Measurements from ENCODE around the gene PGLYRP3.
"Not testable (repeated sequence)": the region's sequence is repeated elsewhere in the genome, so short reads cannot be mapped to it uniquely, and the experiment has no call there.

Gene PGLYRP3

DNA sequence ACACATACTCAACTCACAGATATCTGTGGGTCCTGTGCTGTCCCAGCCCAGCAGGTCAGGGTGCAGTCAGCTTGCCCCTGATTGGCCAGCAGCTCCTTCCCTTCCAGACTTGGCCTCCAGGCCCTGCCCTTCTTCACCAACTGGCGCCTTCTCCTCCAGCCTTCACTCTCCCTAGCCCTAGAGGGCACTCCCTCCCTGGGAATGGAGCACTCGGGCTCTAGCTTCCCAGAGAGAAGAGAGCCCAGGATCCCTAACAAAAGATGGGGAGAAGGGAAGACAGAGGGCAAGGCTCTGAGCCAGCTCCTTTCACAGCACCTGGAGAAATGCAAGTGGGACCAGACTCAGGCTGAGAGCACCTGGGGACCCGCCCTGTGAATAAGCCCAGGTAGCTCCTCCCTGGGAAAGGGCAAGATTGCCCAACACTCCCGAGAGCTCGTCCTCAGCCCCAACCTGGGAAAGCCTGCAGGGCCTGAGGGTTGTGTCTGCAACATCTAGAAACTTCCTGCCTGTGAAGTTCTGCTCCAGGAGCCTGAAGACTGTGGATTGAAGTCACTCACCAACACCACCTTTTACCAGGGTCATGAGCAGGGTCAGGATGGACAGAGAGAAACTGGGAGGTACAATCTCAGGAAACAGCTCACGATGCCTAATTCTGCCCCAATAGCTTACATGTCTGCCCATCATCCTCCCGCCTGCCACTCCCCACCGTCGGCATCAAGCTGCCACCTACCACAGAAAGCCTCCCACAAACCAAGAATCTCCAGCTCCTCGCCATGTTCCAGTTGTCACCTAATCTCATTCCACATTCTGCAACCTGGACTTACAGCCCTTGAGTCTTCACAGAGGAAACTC lies 36.0 kb upstream of the PGLYRP3 start, which contains the start of gene PGLYRP4:
Gene PGLYRP4 (minus strand): TSS at position 331 of the 852 bp plus-strand sequence. CDS start 909 bp downstream, outside the sequence.
- DNase-seq = no peak

DNA sequence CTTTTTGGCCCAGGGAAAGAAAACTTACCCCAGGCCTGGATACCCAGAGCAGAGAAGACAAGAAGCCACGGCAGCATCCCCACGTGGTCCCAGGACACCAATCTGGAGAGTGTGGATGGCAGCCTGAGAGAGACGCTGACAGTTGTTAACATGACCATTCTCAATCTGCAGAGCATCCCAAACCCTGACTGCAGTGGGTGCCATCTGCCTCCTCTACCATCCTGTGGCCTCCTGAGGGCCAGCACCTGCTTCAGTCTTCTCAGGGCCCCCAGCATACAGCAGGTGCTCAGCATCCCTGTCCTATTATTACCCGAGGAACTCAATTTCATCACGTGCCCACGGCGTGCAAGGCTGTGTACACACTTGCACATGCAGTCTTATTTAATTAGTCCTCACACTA lies 35.1 kb upstream of the PGLYRP3 start:
- DNase-seq = no peak

DNA sequence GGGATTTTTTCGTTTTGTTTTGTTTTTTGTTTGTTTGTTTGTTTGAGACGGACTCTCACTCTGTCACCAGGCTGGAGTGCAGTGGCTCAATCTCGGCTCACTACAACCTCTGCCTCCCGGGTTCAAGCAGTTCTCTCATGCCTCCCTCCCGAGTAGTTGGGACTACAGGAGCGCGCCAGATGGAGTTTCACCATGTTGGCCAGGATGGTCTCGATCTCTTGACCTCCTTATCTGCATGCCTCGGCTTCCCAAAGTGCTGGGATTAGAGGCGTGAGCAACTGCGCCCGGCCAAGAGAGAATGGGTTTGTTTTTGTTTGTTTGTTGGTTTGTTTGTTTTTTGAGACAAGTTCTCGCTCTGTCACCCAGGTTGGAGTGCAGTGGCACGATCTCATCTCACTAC lies 34.3 kb upstream of the PGLYRP3 start:
- not testable (repeated sequence) for DNase-seq

- DNase-seq = no peak
Measured at GRCh38 chr1:153346077-153346723, 33.4 kb upstream of the PGLYRP3 start.

GRCh38 chr1:153345187-153346076 lies 32.7 kb upstream of the PGLYRP3 start:
- DNase-seq = no peak

GRCh38 chr1:153344718-153345025 lies 31.9 kb upstream of the PGLYRP3 start:
- DNase-seq = no peak

- no peak for DNase-seq
Measured at GRCh38 chr1:153343811-153344717, 31.3 kb upstream of the PGLYRP3 start.

DNA sequence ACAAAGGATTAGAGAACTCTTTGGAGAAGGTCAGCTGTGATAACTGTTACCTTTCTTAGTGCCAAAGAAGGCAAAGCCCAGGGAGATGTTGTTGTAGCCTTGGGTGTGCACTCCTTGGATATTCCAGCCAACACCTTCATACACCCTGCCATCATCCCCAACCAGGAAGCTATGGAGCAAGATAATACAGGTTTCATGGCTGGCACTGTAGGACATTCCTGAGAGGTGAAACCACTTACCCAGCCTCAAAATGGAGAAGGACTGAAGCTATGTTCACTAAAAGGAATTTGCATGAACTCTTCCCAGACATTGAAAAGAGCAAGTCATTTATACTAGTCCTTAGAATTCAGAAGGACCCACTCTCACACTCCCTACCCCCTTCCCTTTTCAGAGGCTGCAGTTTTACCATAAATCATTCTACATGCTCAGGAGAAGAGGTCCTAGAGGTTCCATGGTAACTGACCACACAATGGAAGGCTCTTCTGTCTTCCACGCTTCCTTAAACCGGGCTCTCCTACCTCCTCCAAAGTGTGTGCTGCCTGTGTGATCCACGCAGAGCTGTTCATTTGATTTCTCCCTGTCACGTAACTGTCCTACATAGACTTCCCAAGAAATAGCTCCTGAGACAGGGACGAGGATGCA lies 30.4 kb upstream of the PGLYRP3 start:
- no peak for DNase-seq

GRCh38 chr1:153342178-153342577 lies 29.4 kb upstream of the PGLYRP3 start:
- DNase-seq = no peak

DNA sequence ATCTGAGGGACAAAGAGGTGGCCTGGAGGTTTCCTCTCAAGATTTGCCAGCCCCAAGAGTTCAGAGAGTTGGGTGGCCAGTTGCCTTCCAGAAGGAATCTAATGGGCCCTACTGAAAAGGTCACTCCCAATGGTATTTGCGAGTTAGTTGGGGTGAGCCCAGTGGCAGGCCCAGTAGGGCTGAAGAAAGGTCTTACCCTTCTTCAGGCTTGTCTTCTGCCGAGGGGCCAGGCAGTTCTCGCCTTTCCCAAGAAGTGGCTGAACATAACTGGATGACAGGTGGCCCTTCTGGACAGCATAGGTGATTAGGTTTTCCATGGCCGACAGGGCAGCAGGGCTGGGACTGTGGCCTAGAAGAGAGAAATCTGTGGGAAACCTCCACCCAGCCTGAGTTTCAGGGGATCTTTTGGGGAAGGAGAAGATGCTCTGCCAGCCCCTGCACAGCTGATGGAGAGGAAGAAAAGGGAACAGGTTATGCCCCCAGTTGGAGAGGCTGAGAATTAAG lies 28.7 kb upstream of the PGLYRP3 start:
- DNase-seq = no peak

GRCh38 chr1:153340356-153340755 lies 27.6 kb upstream of the PGLYRP3 start:
- DNase-seq = no peak

DNA sequence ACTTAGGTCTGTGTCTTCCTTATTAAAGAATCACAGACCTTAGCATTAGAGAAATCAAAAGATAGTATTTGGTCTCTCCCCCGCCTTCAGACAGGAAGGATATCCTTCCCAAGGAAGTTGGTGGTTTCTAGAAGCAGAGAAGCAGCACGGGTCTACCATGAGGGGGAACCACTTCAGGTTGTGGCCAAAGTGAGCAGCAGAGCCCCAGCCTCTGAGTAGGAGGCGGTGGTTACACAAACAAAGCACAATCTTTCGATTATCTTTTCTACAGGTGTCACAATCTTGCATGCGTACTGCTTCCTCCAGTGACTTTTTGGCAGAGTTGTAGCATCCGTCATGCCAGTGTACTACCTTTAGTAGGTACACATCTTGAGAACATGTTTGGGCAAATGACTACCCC lies 27.1 kb upstream of the PGLYRP3 start:
- DNase-seq = no peak

DNA sequence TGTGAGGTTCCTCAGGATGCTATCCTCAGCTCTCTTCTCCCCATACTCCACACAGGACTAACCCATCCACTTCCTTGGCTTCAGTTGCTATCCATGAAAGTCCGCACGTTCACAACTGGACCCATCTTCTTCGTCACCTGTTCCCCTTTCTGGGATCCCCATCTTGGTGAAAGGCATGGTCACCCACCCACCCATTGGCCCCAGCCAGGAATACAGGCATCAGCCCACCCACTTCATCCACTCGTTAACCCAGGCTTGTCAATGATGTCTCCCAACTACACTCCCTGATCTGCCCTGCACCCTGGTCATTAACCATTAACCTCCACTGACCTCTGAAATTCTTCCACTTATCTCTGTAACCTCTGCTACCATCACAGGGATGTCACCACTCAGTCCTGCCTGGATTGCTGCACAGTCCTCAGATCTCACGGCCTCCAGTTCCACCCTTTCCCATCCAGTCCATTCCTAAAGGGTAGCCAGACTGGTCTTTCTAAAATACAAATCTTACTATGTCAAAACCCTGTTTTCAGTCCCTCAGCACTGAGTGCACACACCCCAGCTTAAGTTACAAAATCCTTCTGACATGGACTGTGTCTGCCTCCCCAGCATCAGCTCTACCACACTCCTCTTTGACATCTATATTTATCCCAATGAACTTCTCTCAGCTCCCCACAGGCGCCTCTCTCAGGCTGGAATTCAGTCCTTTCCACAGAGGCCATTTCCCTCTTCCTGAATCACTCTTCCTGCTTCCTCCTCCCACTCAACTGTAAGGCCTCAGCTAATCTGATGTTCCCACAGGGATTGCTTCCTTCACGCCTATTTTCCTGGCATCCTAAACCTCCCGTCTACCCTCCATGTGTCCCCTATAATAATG lies 25.5 kb upstream of the PGLYRP3 start:
- no peak for DNase-seq

GRCh38 chr1:153336650-153337049 lies 23.9 kb upstream of the PGLYRP3 start:
- no peak for DNase-seq

DNA sequence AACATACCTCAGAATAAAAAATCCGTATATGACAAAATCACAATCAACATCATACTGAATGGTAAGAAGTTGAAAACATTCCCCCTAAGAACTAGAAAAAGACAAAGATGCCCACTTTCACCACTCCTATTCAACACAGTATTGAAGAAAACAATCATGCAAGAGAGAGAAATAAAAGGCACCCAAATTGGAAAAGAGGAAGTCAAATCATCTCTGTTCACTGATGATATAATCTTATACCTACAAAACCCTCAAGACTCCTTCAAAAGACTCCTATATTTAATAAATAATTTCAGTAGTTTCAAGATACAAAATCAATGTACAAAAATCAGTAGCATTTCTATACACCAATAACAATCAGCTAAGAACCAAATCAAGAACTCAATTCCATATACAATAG lies 21.1 kb upstream of the PGLYRP3 start:
- no peak for DNase-seq

GRCh38 chr1:153324912-153325311 lies 12.2 kb upstream of the PGLYRP3 start:
- no peak for DNase-seq

DNA sequence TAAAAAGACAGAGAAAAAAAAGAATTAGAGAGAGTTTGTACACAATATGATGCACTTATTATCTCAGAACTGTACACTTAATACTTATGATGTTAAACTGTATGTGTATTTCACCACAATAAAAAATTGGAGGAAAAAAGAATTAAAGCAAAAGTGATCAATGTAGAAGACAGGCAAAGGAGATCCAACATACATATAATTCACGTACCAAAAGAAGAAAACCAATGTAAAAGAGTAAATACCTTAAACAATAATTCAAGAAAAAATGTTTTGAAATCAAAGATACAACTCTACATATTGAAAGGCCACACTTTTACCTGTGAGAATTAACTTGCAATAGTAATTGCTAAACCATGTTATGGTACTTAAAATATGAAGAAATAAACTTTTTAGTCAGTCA lies 9.8 kb upstream of the PGLYRP3 start:
- no peak for DNase-seq

GRCh38 chr1:153318145-153318544 lies 5.4 kb upstream of the PGLYRP3 start:
- DNase-seq = not testable (repeated sequence)

DNA sequence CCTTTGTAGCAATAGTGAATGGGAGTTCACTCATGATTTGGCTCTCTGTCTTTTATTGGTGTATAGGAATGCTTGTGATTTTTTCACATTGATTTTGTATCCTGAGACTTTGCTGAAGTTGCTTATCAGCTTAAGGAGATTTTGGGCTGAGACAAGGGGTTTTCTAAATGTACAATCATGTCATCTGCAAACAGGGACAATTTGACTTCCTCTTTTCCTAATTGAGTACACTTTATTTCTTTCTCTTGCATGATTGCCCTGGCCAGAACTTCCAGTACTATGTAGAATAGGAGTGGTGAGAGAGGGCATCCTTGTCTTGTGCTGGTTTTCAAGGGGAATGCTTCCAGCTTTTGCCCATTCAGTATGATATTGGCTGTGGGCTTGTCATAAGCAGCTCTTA lies 3.3 kb upstream of the PGLYRP3 start:
- DNase-seq = not testable (repeated sequence)

GRCh38 chr1:153314388-153314787 lies 1.6 kb upstream of the PGLYRP3 start:
- not testable (repeated sequence) for DNase-seq

DNA sequence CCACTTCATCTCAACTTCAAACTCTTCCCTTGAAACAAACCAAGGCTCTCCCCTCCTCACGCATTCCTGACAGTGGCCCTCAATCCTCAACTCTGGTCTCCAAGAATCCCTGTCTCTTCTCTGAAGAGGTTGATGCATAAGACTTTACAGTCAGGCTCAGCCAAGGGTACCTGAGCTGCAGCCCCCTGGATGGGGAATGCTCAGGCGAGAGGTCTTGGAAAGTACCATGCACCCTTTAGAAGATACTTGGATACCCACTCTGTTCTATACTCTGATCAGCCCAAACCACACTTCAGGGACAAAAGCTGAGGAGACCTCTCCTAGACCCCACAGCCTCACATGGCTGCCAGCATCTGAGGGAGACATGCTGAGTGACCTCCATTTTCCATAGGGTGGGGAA lies 536 bp upstream of the PGLYRP3 start:
- DNase-seq = no peak

All from CD4-positive, alpha-beta T cell treated with Interleukin-4 for 4 hours (primary cell).